Endothelial cell of umbilical vein (primary cell): ENCODE data around the gene GCNA. TPM values are rescaled to one million over a fixed set of nuclear protein-coding genes. Genes with fewer than 3 reads are reported as not detected.

Experiments
- BruUV-seq: library from RNA; stranded (reverse); fragments of 400-500 nt; replicated peaks from 2 replicates; lab custom pipeline; 2021; lab: Mats Ljungman, UMichigan
- CTCF ChIA-PET: fragments of 300-600, 350-600 bp; sonication (Branson Sonifier 250); formaldehyde crosslinking; loops from one replicate; lab custom pipeline; 2021; ENCODE audit warnings: antibody characterized with exemption, inconsistent platforms; lab: Charles Lee
- POLR2A ChIA-PET: fragments of 300-600, 350-600 bp; sonication (Branson Sonifier 250); formaldehyde crosslinking; loops from one replicate; lab custom pipeline; 2021; ENCODE audit warnings: antibody characterized with exemption, inconsistent platforms; lab: Charles Lee
- DNase-seq: peaks from one replicate; pipeline ENCODE4 v3.0.0-alpha.2; 2011; ENCODE audit warnings: low read depth, low spot score
- FAIRE-seq: peaks from 2 replicates; lab custom pipeline; 2011; peaks lifted over from hg19 to GRCh38; lab: Jason Lieb, UNC
- H2AFZ ChIP-seq: 2 replicates; pipeline ENCODE4 v1.6.0; 2012; ENCODE audit warnings: low read depth, low read length, control low read depth, inconsistent platforms
- H3K27ac ChIP-seq: 2 replicates; pipeline ENCODE4 v1.5.1; 2011; ENCODE audit warnings: low read depth, mild to moderate bottlenecking, control low read depth, low read length, moderate library complexity; ENCODE audit not compliant: insufficient read depth
- H3K27me3 ChIP-seq, 2 experiments: 2 replicates each; pipeline versions ENCODE4 v1.6.0 to v1.6.1; 2011; ENCODE audit warnings: low read length in 2 of 2, mixed read lengths in 1 of 2; ENCODE audit not compliant: control insufficient read depth in 2 of 2, insufficient read depth in 2 of 2
- H3K36me3 ChIP-seq, 2 experiments: 2 replicates in 1 of 2; 3 replicates in 1 of 2; pipeline ENCODE4 v1.5.1; 2011; ENCODE audit warnings: low read length in 2 of 2, mild to moderate bottlenecking in 1 of 2, moderate library complexity in 1 of 2; ENCODE audit not compliant: control insufficient read depth in 2 of 2, insufficient read depth in 2 of 2; ENCODE audit errors: extremely low read depth in 1 of 2
- H3K4me1 ChIP-seq: 3 replicates; pipeline ENCODE4 v1.5.1; 2011; ENCODE audit warnings: mild to moderate bottlenecking, low read length; ENCODE audit not compliant: control insufficient read depth, insufficient read depth; ENCODE audit errors: extremely low read depth
- H3K4me2 ChIP-seq: 2 replicates; pipeline ENCODE4 v1.6.1; 2011; ENCODE audit warnings: low read length, control low read depth, mixed read lengths; ENCODE audit not compliant: insufficient read depth
- H3K4me3 ChIP-seq, 3 experiments: fragments of 200-600 bp in 1 of 3; sonication (generic), shearing (Covaris generic) in 1 of 3; replicated peaks in 1 of 3; 2 replicates each; pipeline ENCODE4 v1.5.1; 2011 to 2016; ENCODE audit warnings: control low read depth in 3 of 3, low read length in 3 of 3, mild to moderate bottlenecking in 2 of 3, inconsistent platforms in 1 of 3, low read depth in 1 of 3, moderate library complexity in 1 of 3; ENCODE audit not compliant: insufficient read depth in 1 of 3
- H3K79me2 ChIP-seq: 2 replicates; pipeline ENCODE4 v1.6.0; 2012; ENCODE audit warnings: low read length, inconsistent platforms; ENCODE audit not compliant: control insufficient read depth, insufficient read depth
- H3K9ac ChIP-seq: replicated peaks from 2 replicates; pipeline ENCODE3; 2011; ENCODE audit warnings: low read length, control low read depth; ENCODE audit not compliant: insufficient read depth; ENCODE audit errors: extremely low read depth
- H3K9me1 ChIP-seq: replicated peaks from 3 replicates; pipeline ENCODE4 v1.6.0; 2011; ENCODE audit warnings: mild to moderate bottlenecking, low read length; ENCODE audit not compliant: control insufficient read depth, insufficient read depth; ENCODE audit errors: extremely low read depth
- H3K9me3 ChIP-seq: replicated peaks from 2 replicates; pipeline ENCODE4 v1.5.1; 2012; ENCODE audit warnings: low read length, inconsistent platforms; ENCODE audit not compliant: control insufficient read depth, insufficient read depth
- H4K20me1 ChIP-seq: replicated peaks from 2 replicates; pipeline ENCODE3; 2011; ENCODE audit warnings: mild to moderate bottlenecking, low read length; ENCODE audit not compliant: control insufficient read depth, insufficient read depth; ENCODE audit errors: extremely low read depth
- EZH2 ChIP-seq: IDR thresholded peaks from 2 replicates; pipeline ENCODE4 v1.6.1; 2012; ENCODE audit warnings: borderline replicate concordance, low read depth, mild to moderate bottlenecking, moderate library complexity, low read length, inconsistent platforms; ENCODE audit not compliant: severe bottlenecking
- FOS ChIP-seq: IDR thresholded peaks from 2 replicates; pipeline ENCODE4 v1.6.1; 2011; ENCODE audit warnings: mild to moderate bottlenecking, low read length, moderate library complexity, borderline replicate concordance; ENCODE audit not compliant: insufficient read depth
- GATA2 ChIP-seq: IDR thresholded peaks from 2 replicates; pipeline ENCODE4 v1.7.0; 2011; ENCODE audit warnings: low read depth, mild to moderate bottlenecking, moderate library complexity, mixed read lengths, low read length; ENCODE audit not compliant: insufficient read length, insufficient read depth
- JUN ChIP-seq: IDR thresholded peaks from 2 replicates; pipeline ENCODE4 v1.6.1; 2011; ENCODE audit warnings: borderline replicate concordance, low read depth; ENCODE audit not compliant: insufficient read length, insufficient read depth
- MYC ChIP-seq: IDR thresholded peaks from one replicate; pipeline ENCODE4 v1.6.1; 2011; ENCODE audit warnings: mild to moderate bottlenecking, low read depth, low read length
- POLR2A ChIP-seq: IDR thresholded peaks from 2 replicates; pipeline ENCODE4 v1.6.1; 2012; ENCODE audit warnings: low read depth, mild to moderate bottlenecking, control low read depth, low read length
- POLR2AphosphoS5 ChIP-seq: IDR thresholded peaks from 2 replicates; pipeline ENCODE4 v1.6.1; 2012; ENCODE audit warnings: low read depth, mild to moderate bottlenecking, control low read depth, low read length, moderate library complexity; ENCODE audit not compliant: insufficient read depth
- dilution Hi-C: fragments of 300-500 bp; cut with MboI; formaldehyde crosslinking; loops from one replicate; pipeline ENCODE4 v1.15.0; 2019; ENCODE audit warnings: low sequenced_read_pairs; ENCODE audit not compliant: extremely low pct_ligation_motif_present
- intact Hi-C: fragments of 100-400 bp; cut with micrococcal nuclease; formaldehyde crosslinking; loops from one replicate; pipeline ENCODE4 v1.10.0; 2022
- polyA plus RNA-seq, 4 experiments: library from polyadenylated mRNA; depleted of rRNA in 3 of 4; stranded (reverse) in 3 of 4; unstranded in 1 of 4; fragments of >200 nt; gene quantifications; 2 replicates each; pipeline versions ENCODE4 v1.2.1 to v1.2.3, GENCODE V29; 2011 to 2012; ENCODE audit warnings: missing spikeins in 1 of 4
- total RNA-seq: library from RNA; stranded (reverse); gene quantifications from 2 replicates; pipeline ENCODE4 v1.2.3, GENCODE V29; 2021
- TF ChIP-seq, protein P1 (sequence below), 2 donors: IDR thresholded peaks; 1 replicate in 1 of 2; 2 replicates in 1 of 2; pipeline ENCODE4 v1.5.1; 2011; ENCODE audit warnings: low read length in 2 of 2, mild to moderate bottlenecking in 2 of 2, moderate library complexity in 2 of 2, control low read depth in 1 of 2, inconsistent platforms in 1 of 2, low read depth in 1 of 2; ENCODE audit not compliant: insufficient read depth in 1 of 2; ENCODE audit errors: extremely low read depth in 1 of 2
- TF ChIP-seq, protein P2 (sequence below): IDR thresholded peaks from 2 replicates; pipeline ENCODE4 v1.6.1; 2011; ENCODE audit not compliant: insufficient read depth, insufficient read length

GCNA gene
- total and polyA plus RNA-seq, 2 donors (not counting 3 experiments of a cell fraction or from before 2014, with no cell fraction given) = 1.0 to 4.0 TPM

DNA sequence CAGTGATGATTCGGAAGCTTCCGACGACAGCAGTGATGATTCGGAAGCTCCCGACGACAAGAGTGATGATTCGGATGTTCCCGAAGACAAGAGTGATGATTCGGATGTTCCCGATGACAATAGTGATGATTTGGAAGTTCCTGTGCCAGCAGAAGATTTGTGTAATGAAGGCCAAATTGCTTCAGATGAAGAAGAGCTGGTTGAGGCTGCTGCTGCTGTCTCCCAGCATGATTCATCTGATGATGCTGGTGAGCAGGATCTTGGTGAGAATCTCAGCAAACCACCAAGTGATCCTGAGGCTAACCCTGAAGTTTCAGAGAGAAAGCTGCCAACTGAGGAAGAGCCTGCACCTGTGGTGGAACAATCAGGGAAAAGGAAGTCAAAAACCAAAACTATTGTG lies 25.9 kb downstream of the GCNA start:
- Histone ChIP-seq H3K36me3 (peaks cover 0 to 9% of the 10 kb centered on the region in 2 experiments), H3K4me3 (no peak overlapping the region), H3K9me3 (no peaks in the 10 kb centered on the region), H3K9ac (no peak overlapping the region), H3K27ac (peak overlapping the region; percentile 39), H3K27me3 (no peaks in the 10 kb centered on the region), H3K9me1 (no peaks in the 10 kb centered on the region), H2AFZ (no peak overlapping the region), H4K20me1 (no peaks in the 10 kb centered on the region), H3K4me1 (peaks cover 27% of the 10 kb centered on the region), H3K79me2 (no peaks in the 10 kb centered on the region), H3K4me2 (peak overlapping the region; percentile 18)
- DNase-seq = no peak
- intact Hi-C loops = no loop called here
- POLR2A ChIA-PET = no interaction called here
- no peak for TF ChIP-seq POLR2AphosphoS5
- no peak for FAIRE-seq
- CTCF ChIA-PET = no interaction called here
- dilution Hi-C loops = no loop called here
- BruUV-seq = no TSS peak

DNA sequence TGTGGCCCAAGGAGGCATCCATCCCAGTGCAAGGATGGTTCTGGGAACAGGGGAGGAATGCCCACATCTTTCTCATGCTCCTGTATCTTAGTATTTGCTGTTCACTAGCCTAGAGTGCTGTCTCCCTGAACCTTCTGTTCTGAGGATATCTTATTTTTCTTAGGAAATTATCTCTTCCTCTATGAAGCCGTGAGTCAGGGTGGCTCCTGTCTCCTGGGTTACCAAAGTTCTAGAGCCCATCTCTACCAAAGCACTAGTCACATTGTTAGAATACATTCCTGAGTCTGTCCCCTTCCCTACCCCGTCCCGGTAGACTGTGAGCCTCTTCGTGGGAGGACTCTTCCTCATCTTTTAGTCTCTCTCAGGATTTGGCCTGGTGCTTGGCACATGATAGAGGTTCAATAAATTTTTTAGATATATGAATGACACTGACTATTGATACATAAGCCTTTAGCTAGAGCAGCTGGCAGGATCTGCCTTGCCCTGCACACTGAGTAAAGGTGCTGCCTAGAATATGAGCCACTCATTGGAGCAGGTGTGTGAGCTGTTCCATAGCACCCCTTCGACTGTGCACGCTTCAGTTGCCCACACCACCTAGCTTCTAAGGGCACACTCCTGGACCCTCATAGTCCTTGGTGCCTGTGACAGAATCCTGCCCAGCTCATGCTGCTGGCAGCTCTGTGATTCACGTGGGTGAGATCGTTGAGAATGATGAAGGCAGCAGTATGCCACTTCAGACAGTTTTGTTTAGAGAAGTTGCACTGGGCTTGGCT lies 26.7 kb downstream of the GCNA start:
- H3K4me2 ChIP-seq = peak overlapping the region; percentile 18
- no peaks in the 10 kb centered on the region for H4K20me1 ChIP-seq
- H3K27me3 ChIP-seq = no peaks in the 10 kb centered on the region
- H3K9ac ChIP-seq = no peak overlapping the region
- POLR2A ChIA-PET = no interaction called here
- no peaks in the 10 kb centered on the region for H3K79me2 ChIP-seq
- peaks cover 27% of the 10 kb centered on the region for H3K4me1 ChIP-seq
- CTCF ChIA-PET = interaction anchor here (1.0 to 1.8 kb wide), 2 partner anchors 17 to 47 kb away, joined by 3 to 6 read pairs; no protein-coding TSS in a partner anchor
- H3K36me3 ChIP-seq = peaks cover 0 to 11% of the 10 kb centered on the region in 2 experiments
- no peak overlapping the region for H2AFZ ChIP-seq
- dilution Hi-C loops = no loop called here
- intact Hi-C loops = loop anchor here (5.0 kb wide), 1 partner anchor 33 kb away; no protein-coding TSS in a partner anchor
- TF ChIP-seq, protein P1, sequence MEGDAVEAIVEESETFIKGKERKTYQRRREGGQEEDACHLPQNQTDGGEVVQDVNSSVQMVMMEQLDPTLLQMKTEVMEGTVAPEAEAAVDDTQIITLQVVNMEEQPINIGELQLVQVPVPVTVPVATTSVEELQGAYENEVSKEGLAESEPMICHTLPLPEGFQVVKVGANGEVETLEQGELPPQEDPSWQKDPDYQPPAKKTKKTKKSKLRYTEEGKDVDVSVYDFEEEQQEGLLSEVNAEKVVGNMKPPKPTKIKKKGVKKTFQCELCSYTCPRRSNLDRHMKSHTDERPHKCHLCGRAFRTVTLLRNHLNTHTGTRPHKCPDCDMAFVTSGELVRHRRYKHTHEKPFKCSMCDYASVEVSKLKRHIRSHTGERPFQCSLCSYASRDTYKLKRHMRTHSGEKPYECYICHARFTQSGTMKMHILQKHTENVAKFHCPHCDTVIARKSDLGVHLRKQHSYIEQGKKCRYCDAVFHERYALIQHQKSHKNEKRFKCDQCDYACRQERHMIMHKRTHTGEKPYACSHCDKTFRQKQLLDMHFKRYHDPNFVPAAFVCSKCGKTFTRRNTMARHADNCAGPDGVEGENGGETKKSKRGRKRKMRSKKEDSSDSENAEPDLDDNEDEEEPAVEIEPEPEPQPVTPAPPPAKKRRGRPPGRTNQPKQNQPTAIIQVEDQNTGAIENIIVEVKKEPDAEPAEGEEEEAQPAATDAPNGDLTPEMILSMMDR (IDR thresholded peaks at IDR 0.05; ENCODE audit: extremely low read depth in 1 of 2, insufficient read depth in 1 of 2, low read depth in 1 of 2, low read length in 2 of 2) = no peak
- TF ChIP-seq, protein P2, sequence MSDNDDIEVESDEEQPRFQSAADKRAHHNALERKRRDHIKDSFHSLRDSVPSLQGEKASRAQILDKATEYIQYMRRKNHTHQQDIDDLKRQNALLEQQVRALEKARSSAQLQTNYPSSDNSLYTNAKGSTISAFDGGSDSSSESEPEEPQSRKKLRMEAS = no peak
- TF ChIP-seq POLR2AphosphoS5 = no peak
- no peak for TF ChIP-seq MYC
- no peak for TF ChIP-seq EZH2
- no peak for TF ChIP-seq JUN
- TF ChIP-seq GATA2 = no peak
- TF ChIP-seq POLR2A = no peak
- TF ChIP-seq FOS = no peak
- peak overlapping the region; percentile 39 for H3K27ac ChIP-seq
- DNase-seq (peak; percentile 7), FAIRE-seq (peak; percentile 60)
- no peaks in the 10 kb centered on the region for H3K9me3 ChIP-seq
- H3K4me3 ChIP-seq = no peak overlapping the region
- H3K9me1 ChIP-seq = no peaks in the 10 kb centered on the region
- no TSS peak for BruUV-seq
